Stimulated activated CD4-positive, alpha-beta T cell treated with anti-CD3 and anti-CD28 coated beads, Interleukin-4, amount 100 ng/mL, for 1 hour (primary cell): Measurements from ENCODE around the gene OCA2.
"Not testable (repeated sequence)": the region's sequence is repeated elsewhere in the genome, so short reads cannot be mapped to it uniquely, and the experiment has no call there.

Experiments used
- DNase-seq: peaks from one replicate; pipeline ENCODE4 v3.0.0-alpha.2; 2020

Gene OCA2

GRCh38 chr15:27752691-27753090 is 346.4 kb downstream of the OCA2 start:
- DNase-seq = no peak

GRCh38 chr15:27747997-27748396 is 351.1 kb downstream of the OCA2 start:
- no peak for DNase-seq

DNA sequence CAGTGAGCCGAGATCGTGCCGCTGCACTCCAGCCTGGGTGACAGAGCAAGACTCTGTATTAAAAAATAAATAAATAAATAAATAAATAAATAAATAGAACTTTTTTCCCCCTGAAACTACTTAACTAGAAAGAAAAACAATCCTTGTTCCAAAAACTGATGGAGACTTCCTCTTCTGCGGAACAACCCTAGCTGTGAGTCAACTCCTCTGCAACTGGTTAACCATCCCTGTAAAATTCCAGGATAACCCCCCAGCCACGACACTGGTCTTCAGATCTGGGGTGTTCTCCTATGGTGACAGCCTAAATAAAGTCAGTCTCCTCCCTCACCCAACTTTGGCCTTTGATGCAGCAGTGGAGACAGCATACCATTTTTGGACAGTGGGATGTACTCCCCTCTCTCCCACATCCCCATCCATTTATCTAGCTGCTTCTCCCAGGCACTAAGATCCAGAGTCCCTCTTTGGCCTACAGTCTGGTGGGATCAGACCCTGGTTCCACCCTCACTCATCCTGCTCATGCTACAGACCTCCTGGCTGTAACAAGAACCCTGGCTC is 352.6 kb downstream of the OCA2 start:
- no peak for DNase-seq

DNA sequence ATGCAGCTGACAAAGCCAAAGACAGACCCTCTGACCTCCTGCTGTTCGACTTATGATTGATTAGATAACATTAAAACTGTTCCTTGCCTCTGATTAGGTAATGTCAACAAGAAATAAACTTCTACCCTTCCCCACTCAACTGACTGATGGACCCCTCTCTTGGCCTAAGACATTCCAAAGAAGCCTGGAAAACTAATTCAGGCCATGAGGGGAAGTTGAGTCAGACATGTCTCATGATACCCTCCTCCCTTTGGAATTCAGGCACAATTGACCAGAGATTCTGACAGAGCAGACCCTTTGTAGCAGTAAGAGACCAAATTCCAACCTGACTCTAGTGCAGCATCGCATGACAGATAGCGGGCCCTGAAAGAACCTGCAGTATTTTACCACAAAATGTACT is 354.5 kb downstream of the OCA2 start:
- no peak for DNase-seq

GRCh38 chr15:27743638-27744037 is 355.5 kb downstream of the OCA2 start:
- DNase-seq = no peak

DNA sequence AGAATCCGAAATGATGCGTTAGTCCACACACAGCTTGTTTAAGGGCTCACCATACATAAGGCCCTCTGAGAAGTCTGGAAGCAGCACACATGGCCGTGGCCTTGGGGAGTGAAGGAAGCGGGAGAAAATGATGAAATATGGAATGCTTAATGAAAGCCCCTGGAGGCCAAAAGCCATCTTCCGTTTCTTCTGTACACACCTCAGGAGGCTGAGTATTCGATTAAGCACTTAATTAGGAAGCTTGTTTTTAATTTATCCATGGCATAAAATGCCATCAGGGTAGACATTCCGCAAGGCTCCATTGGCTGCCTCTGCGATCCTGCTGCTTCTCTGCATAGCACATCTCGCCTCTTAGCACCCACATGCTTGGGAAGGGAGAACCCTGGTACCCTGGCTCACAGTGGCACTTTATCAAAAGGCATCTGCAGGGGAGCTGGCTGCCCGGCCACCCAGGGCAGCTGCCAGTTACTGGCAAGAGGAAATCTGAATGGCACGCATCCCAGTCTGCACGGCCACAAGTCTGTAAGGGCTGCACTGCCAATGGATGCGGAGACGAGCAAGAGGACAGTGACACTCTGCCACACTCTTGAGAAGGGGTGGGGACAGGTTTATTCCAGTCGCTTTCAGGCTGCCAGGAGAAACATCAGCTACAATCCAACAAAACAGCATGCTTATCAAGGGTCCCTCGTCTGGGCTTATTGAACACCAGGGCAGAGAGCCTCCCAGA is 356.2 kb downstream of the OCA2 start:
- no peak for DNase-seq

- no peak for DNase-seq
Observed at GRCh38 chr15:27741226-27741860, 357.8 kb downstream of the OCA2 start.

DNA sequence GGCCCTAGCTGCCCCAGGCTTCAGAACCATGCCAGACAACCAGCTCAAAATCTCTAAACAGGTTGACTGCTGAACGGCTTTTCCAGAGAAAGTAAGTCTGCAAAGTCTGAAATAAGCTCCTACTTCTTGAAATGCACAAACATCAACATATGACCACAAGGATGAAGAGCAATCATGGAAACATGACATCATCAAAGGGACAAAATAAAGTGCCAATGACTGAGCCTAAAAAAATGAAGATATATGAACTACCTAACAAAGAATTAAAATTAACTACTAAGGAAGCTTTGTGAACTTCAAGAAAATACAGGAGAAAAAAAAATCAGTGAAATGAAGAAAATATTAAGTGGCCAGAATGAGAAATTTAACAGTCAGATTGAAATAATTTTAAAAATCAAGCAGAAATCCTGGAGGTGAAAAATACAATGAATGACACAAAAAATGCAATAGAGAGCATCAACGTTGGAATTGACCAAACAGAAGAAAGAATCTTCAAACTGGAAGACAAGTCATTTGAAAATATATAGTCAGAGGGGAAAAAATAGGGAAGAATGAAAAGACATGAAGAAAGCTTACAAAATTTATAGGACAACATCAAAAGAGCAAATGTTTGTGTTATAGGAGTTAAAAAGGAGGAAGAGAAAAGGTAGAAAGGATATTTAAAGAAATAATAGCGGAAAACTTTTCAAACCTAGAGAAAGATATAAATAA is 364.2 kb downstream of the OCA2 start:
- no peak for DNase-seq

DNA sequence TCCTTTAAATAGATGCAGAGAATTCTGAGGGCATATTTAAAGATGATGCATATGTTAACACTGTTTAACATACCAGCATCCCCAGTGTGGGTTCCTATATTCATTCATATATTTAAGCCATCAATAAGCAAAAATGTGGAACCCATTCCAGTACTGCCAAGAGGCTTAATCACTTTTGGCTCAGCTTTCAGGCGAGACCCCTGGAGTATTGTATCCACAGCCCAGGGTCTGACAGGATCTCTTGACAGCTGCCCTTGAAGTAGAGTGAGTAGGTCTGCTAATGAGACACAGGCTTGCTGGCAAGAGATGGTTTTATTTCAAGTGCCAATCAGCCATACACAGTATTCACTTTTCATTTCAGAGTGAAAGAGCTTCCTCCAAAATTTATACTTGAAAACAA is 367.3 kb downstream of the OCA2 start:
- no peak for DNase-seq

DNA sequence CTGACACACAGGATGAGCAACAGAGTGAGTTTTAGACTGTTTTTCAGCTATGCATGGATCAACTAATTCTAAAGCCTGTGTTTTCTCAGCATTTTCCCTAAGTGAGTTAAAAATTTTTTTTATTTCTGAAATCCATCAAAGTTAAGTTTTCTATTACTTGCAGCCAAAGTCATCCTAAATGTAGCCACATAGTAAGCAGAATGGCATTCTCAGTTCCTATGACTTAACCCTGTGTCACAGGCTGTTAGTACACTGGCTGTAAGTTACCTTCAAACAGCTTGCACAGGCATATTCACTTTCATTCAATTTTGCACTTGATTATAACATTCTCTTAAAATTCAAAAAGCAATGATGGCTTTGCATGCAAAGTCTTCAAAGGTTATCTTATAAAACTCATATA is 368.2 kb downstream of the OCA2 start:
- no peak for DNase-seq

GRCh38 chr15:27725731-27726130 is 373.4 kb downstream of the OCA2 start:
- no peak for DNase-seq

- DNase-seq = no peak
Observed at GRCh38 chr15:27723821-27724220, 375.3 kb downstream of the OCA2 start.

GRCh38 chr15:27722102-27722501 is 377.0 kb downstream of the OCA2 start:
- DNase-seq = no peak

DNA sequence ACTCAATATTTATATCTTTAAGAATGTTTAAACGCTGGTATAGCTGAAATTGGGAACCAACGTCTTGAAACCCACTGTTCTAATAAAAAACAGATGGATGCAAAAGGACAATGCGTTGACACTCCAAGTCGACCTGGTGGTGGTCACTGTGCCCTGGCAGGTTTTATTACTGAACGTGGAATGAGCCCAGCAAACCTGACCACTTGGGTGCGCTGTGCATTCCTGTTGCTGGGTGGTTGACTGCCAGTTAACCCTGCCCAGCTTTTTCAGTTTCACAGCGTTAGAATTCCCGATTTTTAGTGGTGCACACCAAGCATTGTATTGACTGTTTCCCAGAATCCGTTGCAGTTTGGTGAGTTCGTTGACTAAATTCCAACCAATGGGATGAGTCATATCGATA is 384.4 kb downstream of the OCA2 start:
- DNase-seq = no peak

GRCh38 chr15:27713850-27714249 is 385.3 kb downstream of the OCA2 start:
- not testable (repeated sequence) for DNase-seq

DNA sequence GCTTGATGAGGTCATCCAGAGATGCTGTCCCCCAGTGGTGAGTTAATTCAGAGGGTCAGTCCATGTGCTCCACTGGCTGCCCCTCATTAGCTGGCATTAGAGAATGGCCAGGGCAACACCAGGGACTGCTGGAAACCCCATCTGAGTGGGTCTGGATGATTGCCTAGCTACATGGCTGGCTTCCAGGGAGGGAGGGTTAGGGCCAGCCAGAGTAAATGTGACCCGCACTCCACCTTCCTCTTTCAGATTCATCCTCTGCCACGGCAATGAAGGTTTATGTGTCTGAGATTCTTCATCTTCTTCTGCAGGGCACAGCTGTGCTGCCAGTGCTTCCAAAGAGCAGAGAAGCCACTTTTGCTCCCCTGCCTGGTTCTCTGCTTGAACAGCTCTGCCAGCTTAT is 391.9 kb downstream of the OCA2 start:
- no peak for DNase-seq

DNA sequence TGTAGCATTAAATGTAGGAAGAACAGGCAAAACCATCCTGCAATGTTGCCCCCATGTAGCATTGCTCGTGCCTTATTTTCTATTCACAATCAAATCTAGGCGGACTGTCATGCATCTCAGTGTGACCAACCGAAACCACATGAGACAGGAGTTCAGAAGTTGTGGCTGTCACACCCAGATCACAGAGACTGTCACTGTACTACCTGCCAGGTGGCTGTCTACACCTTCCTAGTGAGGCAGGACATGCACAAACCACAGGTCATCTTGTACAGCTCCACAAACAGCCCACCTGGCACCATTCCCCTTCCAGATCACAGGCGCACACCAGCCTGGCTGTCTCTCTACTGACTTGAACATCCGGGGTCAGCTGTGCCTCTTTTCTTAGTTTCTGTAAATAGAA is 392.8 kb downstream of the OCA2 start:
- no peak for DNase-seq

GRCh38 chr15:27705056-27705455 is 394.1 kb downstream of the OCA2 start:
- no peak for DNase-seq
